Measurements from ENCODE around the gene CDRT15L2.
"Not testable (repeated sequence)": the region's sequence is repeated elsewhere in the genome, so short reads cannot be mapped to it uniquely, and the experiment has no call there.

DNA sequence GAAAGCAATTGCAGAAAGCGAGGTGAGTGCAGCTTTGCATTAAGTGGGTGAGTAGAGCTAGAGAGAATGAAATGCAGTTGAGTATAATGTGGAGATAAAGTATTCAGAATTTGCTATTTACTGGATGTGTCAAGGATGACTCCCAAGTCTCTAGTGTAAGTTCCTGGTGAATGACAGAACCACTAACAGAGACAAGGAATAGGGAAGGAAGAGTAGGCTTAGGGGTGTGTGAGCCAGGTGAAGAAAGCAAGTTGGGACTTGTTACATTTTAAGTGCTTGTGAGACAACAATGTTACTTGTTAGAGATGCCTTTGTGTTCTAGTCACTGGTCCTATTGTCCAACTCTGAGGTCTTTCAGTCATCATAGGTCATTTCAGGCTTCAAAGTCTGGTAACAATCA lies 26.0 kb downstream of the CDRT15L2 start:
- TF ChIP-seq, protein P1, sequence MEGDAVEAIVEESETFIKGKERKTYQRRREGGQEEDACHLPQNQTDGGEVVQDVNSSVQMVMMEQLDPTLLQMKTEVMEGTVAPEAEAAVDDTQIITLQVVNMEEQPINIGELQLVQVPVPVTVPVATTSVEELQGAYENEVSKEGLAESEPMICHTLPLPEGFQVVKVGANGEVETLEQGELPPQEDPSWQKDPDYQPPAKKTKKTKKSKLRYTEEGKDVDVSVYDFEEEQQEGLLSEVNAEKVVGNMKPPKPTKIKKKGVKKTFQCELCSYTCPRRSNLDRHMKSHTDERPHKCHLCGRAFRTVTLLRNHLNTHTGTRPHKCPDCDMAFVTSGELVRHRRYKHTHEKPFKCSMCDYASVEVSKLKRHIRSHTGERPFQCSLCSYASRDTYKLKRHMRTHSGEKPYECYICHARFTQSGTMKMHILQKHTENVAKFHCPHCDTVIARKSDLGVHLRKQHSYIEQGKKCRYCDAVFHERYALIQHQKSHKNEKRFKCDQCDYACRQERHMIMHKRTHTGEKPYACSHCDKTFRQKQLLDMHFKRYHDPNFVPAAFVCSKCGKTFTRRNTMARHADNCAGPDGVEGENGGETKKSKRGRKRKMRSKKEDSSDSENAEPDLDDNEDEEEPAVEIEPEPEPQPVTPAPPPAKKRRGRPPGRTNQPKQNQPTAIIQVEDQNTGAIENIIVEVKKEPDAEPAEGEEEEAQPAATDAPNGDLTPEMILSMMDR (IDR thresholded peaks at IDR 0.05): not testable (repeated sequence)
- TF ChIP-seq POLR2A (IDR thresholded peaks at IDR 0.05): not testable (repeated sequence)

All from adrenal gland (tissue), 5 donors.